Adrenal gland (tissue), 5 donors: Measurements from ENCODE around the gene DIPK1B.

Source experiments
- CTCF ChIP-seq, 6 experiments: fragments of 450-650 bp in 4 of 6; fragments of 200-600 bp in 2 of 6; sonication (generic) in 1 of 6; IDR thresholded peaks; 1 replicate in 5 of 6; 2 replicates in 1 of 6; pipeline versions ENCODE4 v1.5.1 to v1.8.0; 2016 to 2021; ENCODE audit warnings: antibody characterized with exemption in 6 of 6, mild to moderate bottlenecking in 2 of 6, moderate library complexity in 1 of 6
- POLR2A ChIP-seq, 2 donors: fragments of 450-650 bp; IDR thresholded peaks; one replicate each; pipeline ENCODE4 v1.6.1; 2017; ENCODE audit warnings: antibody characterized with exemption in 2 of 2, mild to moderate bottlenecking in 2 of 2, moderate library complexity in 1 of 2
- donor health status: DM: no; HTN: no; CAD: no.

DNA sequence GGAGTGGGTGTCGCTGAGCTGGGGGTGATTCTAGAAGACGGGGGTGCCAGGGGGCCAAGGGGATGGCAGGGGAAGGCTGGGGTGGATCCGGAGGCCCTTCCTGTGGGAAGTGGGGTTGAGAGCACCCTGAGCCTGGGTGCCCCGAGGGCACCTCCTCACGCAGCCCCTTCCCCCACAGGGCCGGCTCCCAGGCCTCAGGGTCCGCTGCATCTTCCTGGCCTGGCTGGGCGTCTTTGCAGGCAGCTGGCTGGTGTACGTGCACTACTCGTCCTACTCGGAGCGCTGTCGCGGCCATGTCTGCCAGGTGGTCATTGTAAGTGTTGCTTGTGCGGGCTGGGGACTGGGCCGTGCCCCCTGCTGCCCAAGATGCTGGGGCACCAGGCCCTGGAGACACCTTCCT is 5.0 kb downstream of the DIPK1B start:
- TF ChIP-seq POLR2A (IDR thresholded peaks at IDR 0.05) (no peak), CTCF (IDR thresholded peaks at IDR 0.05) (no peak)
